Endothelial cell of umbilical vein (primary cell): ENCODE data around the gene ARHGAP15. TPM values are rescaled to one million over a fixed set of nuclear protein-coding genes. Genes with fewer than 3 reads are reported as not detected.

Experiments
- BruUV-seq: library from RNA; stranded (reverse); fragments of 400-500 nt; replicated peaks from 2 replicates; lab custom pipeline; 2021; lab: Mats Ljungman, UMichigan
- CTCF ChIA-PET: fragments of 300-600, 350-600 bp; sonication (Branson Sonifier 250); formaldehyde crosslinking; loops from one replicate; lab custom pipeline; 2021; ENCODE audit warnings: antibody characterized with exemption, inconsistent platforms; lab: Charles Lee
- POLR2A ChIA-PET: fragments of 300-600, 350-600 bp; sonication (Branson Sonifier 250); formaldehyde crosslinking; loops from one replicate; lab custom pipeline; 2021; ENCODE audit warnings: antibody characterized with exemption, inconsistent platforms; lab: Charles Lee
- DNase-seq: peaks from one replicate; pipeline ENCODE4 v3.0.0-alpha.2; 2011; ENCODE audit warnings: low read depth, low spot score
- FAIRE-seq: peaks from 2 replicates; lab custom pipeline; 2011; peaks lifted over from hg19 to GRCh38; lab: Jason Lieb, UNC
- H2AFZ ChIP-seq: 2 replicates; pipeline ENCODE4 v1.6.0; 2012; ENCODE audit warnings: low read depth, low read length, control low read depth, inconsistent platforms
- H3K27ac ChIP-seq: 2 replicates; pipeline ENCODE4 v1.5.1; 2011; ENCODE audit warnings: low read depth, mild to moderate bottlenecking, control low read depth, low read length, moderate library complexity; ENCODE audit not compliant: insufficient read depth
- H3K27me3 ChIP-seq, 2 experiments: 2 replicates each; pipeline versions ENCODE4 v1.6.0 to v1.6.1; 2011; ENCODE audit warnings: low read length in 2 of 2, mixed read lengths in 1 of 2; ENCODE audit not compliant: control insufficient read depth in 2 of 2, insufficient read depth in 2 of 2
- H3K36me3 ChIP-seq, 2 experiments: 2 replicates in 1 of 2; 3 replicates in 1 of 2; pipeline ENCODE4 v1.5.1; 2011; ENCODE audit warnings: low read length in 2 of 2, mild to moderate bottlenecking in 1 of 2, moderate library complexity in 1 of 2; ENCODE audit not compliant: control insufficient read depth in 2 of 2, insufficient read depth in 2 of 2; ENCODE audit errors: extremely low read depth in 1 of 2
- H3K4me1 ChIP-seq: 3 replicates; pipeline ENCODE4 v1.5.1; 2011; ENCODE audit warnings: mild to moderate bottlenecking, low read length; ENCODE audit not compliant: control insufficient read depth, insufficient read depth; ENCODE audit errors: extremely low read depth
- H3K4me2 ChIP-seq: 2 replicates; pipeline ENCODE4 v1.6.1; 2011; ENCODE audit warnings: low read length, control low read depth, mixed read lengths; ENCODE audit not compliant: insufficient read depth
- H3K4me3 ChIP-seq, 3 experiments: fragments of 200-600 bp in 1 of 3; sonication (generic), shearing (Covaris generic) in 1 of 3; replicated peaks in 1 of 3; 2 replicates each; pipeline ENCODE4 v1.5.1; 2011 to 2016; ENCODE audit warnings: control low read depth in 3 of 3, low read length in 3 of 3, mild to moderate bottlenecking in 2 of 3, inconsistent platforms in 1 of 3, low read depth in 1 of 3, moderate library complexity in 1 of 3; ENCODE audit not compliant: insufficient read depth in 1 of 3
- H3K79me2 ChIP-seq: 2 replicates; pipeline ENCODE4 v1.6.0; 2012; ENCODE audit warnings: low read length, inconsistent platforms; ENCODE audit not compliant: control insufficient read depth, insufficient read depth
- H3K9ac ChIP-seq: replicated peaks from 2 replicates; pipeline ENCODE3; 2011; ENCODE audit warnings: low read length, control low read depth; ENCODE audit not compliant: insufficient read depth; ENCODE audit errors: extremely low read depth
- H3K9me1 ChIP-seq: replicated peaks from 3 replicates; pipeline ENCODE4 v1.6.0; 2011; ENCODE audit warnings: mild to moderate bottlenecking, low read length; ENCODE audit not compliant: control insufficient read depth, insufficient read depth; ENCODE audit errors: extremely low read depth
- H3K9me3 ChIP-seq: replicated peaks from 2 replicates; pipeline ENCODE4 v1.5.1; 2012; ENCODE audit warnings: low read length, inconsistent platforms; ENCODE audit not compliant: control insufficient read depth, insufficient read depth
- H4K20me1 ChIP-seq: replicated peaks from 2 replicates; pipeline ENCODE3; 2011; ENCODE audit warnings: mild to moderate bottlenecking, low read length; ENCODE audit not compliant: control insufficient read depth, insufficient read depth; ENCODE audit errors: extremely low read depth
- GATA2 ChIP-seq: IDR thresholded peaks from 2 replicates; pipeline ENCODE4 v1.7.0; 2011; ENCODE audit warnings: low read depth, mild to moderate bottlenecking, moderate library complexity, mixed read lengths, low read length; ENCODE audit not compliant: insufficient read length, insufficient read depth
- JUN ChIP-seq: IDR thresholded peaks from 2 replicates; pipeline ENCODE4 v1.6.1; 2011; ENCODE audit warnings: borderline replicate concordance, low read depth; ENCODE audit not compliant: insufficient read length, insufficient read depth
- MYC ChIP-seq: IDR thresholded peaks from one replicate; pipeline ENCODE4 v1.6.1; 2011; ENCODE audit warnings: mild to moderate bottlenecking, low read depth, low read length
- dilution Hi-C: fragments of 300-500 bp; cut with MboI; formaldehyde crosslinking; loops from one replicate; pipeline ENCODE4 v1.15.0; 2019; ENCODE audit warnings: low sequenced_read_pairs; ENCODE audit not compliant: extremely low pct_ligation_motif_present
- intact Hi-C: fragments of 100-400 bp; cut with micrococcal nuclease; formaldehyde crosslinking; loops from one replicate; pipeline ENCODE4 v1.10.0; 2022
- polyA plus RNA-seq, 4 experiments: library from polyadenylated mRNA; depleted of rRNA in 3 of 4; stranded (reverse) in 3 of 4; unstranded in 1 of 4; fragments of >200 nt; gene quantifications; 2 replicates each; pipeline versions ENCODE4 v1.2.1 to v1.2.3, GENCODE V29; 2011 to 2012; ENCODE audit warnings: missing spikeins in 1 of 4
- total RNA-seq: library from RNA; stranded (reverse); gene quantifications from 2 replicates; pipeline ENCODE4 v1.2.3, GENCODE V29; 2021

Gene ARHGAP15
- total and polyA plus RNA-seq, 2 donors (not counting 3 experiments of a cell fraction or from before 2014, with no cell fraction given) = not detected

GRCh38 chr2:143226714-143227541 is 97.7 kb downstream of the ARHGAP15 start:
- Histone ChIP-seq H3K9ac (no peak overlapping the region), H3K27ac (no peak overlapping the region), H3K79me2 (no peaks in the 10 kb centered on the region), H3K4me3 (no peak overlapping the region), H3K27me3 (no peaks in the 10 kb centered on the region), H3K36me3 (no peaks in the 10 kb centered on the region), H3K9me3 (no peaks in the 10 kb centered on the region), H4K20me1 (no peaks in the 10 kb centered on the region), H3K4me1 (no peaks in the 10 kb centered on the region), H2AFZ (no peak overlapping the region), H3K4me2 (no peak overlapping the region), H3K9me1 (no peaks in the 10 kb centered on the region)
- POLR2A ChIA-PET = no interaction called here
- intact Hi-C loops = no loop called here
- DNase-seq (no peak), FAIRE-seq (no peak)
- BruUV-seq = no TSS peak
- CTCF ChIA-PET = interaction anchor here (1.2 to 1.3 kb wide), 2 partner anchors 33 to 192 kb away, joined by 3 to 5 read pairs; no protein-coding TSS in a partner anchor
- no peak for TF ChIP-seq JUN
- TF ChIP-seq MYC = no peak
- dilution Hi-C loops = no loop called here

DNA sequence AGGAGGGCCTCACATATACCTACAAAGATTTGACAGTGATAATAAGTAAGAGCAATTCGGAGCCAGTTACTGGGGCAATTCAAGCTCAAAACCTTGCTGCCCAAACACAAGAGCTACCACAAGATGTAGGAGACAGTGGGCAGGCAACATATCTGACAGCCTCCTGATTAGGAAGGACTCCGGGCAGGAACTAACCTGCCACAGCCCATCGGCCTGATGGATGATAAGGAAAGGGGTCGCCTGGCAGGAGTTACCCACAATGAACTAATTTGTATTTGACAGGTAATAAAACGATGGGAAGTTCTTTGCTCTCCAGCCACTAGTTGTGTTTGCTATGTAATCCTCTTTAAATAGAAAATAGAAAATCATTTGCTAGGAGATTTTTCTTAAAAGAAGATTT is 100.2 kb downstream of the ARHGAP15 start:
- intact Hi-C loops = no loop called here
- no TSS peak for BruUV-seq

More for the DNA sequence above, 100.2 kb downstream of the ARHGAP15 start:
- no peak for TF ChIP-seq MYC
- no peak for TF ChIP-seq GATA2
- no peak overlapping the region for H3K27ac ChIP-seq
- POLR2A ChIA-PET = no interaction called here
- dilution Hi-C loops = no loop called here
- H4K20me1 ChIP-seq = no peaks in the 10 kb centered on the region
- no peaks in the 10 kb centered on the region for H3K27me3 ChIP-seq
- DNase-seq = no peak
- no peak overlapping the region for H3K4me3 ChIP-seq
- no peak for FAIRE-seq
- H3K36me3 ChIP-seq = no peaks in the 10 kb centered on the region
- H3K4me2 ChIP-seq = no peak overlapping the region
- H3K9ac ChIP-seq = no peak overlapping the region
- CTCF ChIA-PET = interaction anchor here (0.8 to 2.0 kb wide), 3 partner anchors 9 to 195 kb away, joined by 3 to 8 read pairs (median 3); no protein-coding TSS in a partner anchor
- H2AFZ ChIP-seq = no peak overlapping the region
- no peaks in the 10 kb centered on the region for H3K4me1 ChIP-seq
- H3K9me1 ChIP-seq = no peaks in the 10 kb centered on the region
- no peaks in the 10 kb centered on the region for H3K79me2 ChIP-seq
- no peaks in the 10 kb centered on the region for H3K9me3 ChIP-seq
